Thoracic aorta (tissue), 2 donors: ENCODE results near the gene CYB5A. TPM values are rescaled to one million over a fixed set of nuclear protein-coding genes. Genes with fewer than 3 reads are reported as not detected.

Experiments
- ATAC-seq: fragments of 150-250 bp; one replicate; pipeline ENCODE4 v1.8.0; 2017; ENCODE audit warnings: low read depth; ENCODE audit not compliant: insufficient number of reproducible peaks, low FRiP score
- DNase-seq: peaks from one replicate; pipeline ENCODE4 v3.0.0-alpha.2; 2020; ENCODE audit warnings: low spot score
- H3K27ac ChIP-seq, 2 donors: fragments of 200-600 bp; sonication (generic); 1 replicate in 1 of 2; 2 replicates in 1 of 2; pipeline ENCODE4 v1.5.1; 2016; ENCODE audit warnings: mild to moderate bottlenecking in 2 of 2, moderate library complexity in 2 of 2
- H3K27me3 ChIP-seq: fragments of 200-600 bp; sonication (generic); replicated peaks from 2 replicates; pipeline ENCODE4 v1.6.0; 2016; ENCODE audit warnings: mild to moderate bottlenecking; ENCODE audit not compliant: insufficient read depth
- H3K36me3 ChIP-seq: fragments of 200-600 bp; sonication (generic); one replicate; pipeline ENCODE4 v1.5.1; 2016
- H3K4me1 ChIP-seq, 2 donors: fragments of 200-600 bp; sonication (generic); 1 replicate in 1 of 2; 2 replicates in 1 of 2; pipeline versions ENCODE4 v1.5.1 to v1.6.0; 2016; ENCODE audit warnings: low read depth in 2 of 2, mild to moderate bottlenecking in 1 of 2; ENCODE audit not compliant: control insufficient read depth in 1 of 2
- H3K4me3 ChIP-seq: fragments of 200-600 bp; sonication (generic); 2 replicates; pipeline ENCODE4 v1.5.1; 2016; ENCODE audit warnings: mild to moderate bottlenecking
- H3K9me3 ChIP-seq: fragments of 200-600 bp; sonication (generic); 2 replicates; pipeline ENCODE4 v1.5.1; 2016
- total RNA-seq, 2 donors: library from RNA; depleted of rRNA; stranded (reverse); fragments of >200 nt; gene quantifications; one replicate each; pipeline versions ENCODE4 v1.1.0 to v1.2.3, GENCODE V29; 2016
- TF ChIP-seq, protein P1 (sequence below): fragments of 200-600 bp; sonication (generic); IDR thresholded peaks from one replicate; pipeline ENCODE4 v1.5.1; 2019; ENCODE audit warnings: antibody characterized with exemption

The CYB5A gene
- total RNA-seq, 2 donors from 2014 or later = 57.0 to 121 TPM

DNA sequence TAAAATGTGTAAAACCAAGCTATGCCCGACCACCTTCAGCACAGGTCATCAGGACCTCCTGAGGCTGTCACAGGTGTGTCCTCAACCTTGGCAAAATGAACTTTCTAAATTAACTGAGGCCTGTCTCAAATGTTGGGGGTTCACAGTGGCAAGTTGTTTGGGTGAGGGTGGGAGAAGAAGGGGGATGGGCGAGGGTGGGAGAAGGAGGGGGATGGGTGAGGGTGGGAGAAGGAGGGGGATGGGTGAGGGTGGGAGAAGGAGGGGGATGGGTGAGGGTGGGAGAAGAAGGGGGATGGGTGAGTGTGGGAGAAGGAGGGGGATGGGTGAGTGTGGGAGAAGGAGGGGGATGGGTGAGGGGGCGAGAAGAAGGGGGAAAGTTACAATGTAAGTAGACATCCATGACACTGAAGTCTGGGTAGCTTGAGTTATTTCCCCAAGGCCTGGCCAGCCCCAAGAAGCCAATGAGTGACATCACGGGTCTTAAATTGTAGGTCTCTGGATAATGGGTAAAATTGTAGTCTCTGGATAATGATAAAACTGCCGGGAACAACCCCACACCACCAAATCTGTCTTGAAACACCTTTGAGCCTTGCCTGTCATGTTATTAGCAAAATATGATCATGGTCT, 87.1 kb downstream of the CYB5A start:
- ATAC-seq (no peak), DNase-seq (no peak)
- H3K4me1 ChIP-seq = no peaks in the 10 kb centered on the region
- TF ChIP-seq, protein P1, sequence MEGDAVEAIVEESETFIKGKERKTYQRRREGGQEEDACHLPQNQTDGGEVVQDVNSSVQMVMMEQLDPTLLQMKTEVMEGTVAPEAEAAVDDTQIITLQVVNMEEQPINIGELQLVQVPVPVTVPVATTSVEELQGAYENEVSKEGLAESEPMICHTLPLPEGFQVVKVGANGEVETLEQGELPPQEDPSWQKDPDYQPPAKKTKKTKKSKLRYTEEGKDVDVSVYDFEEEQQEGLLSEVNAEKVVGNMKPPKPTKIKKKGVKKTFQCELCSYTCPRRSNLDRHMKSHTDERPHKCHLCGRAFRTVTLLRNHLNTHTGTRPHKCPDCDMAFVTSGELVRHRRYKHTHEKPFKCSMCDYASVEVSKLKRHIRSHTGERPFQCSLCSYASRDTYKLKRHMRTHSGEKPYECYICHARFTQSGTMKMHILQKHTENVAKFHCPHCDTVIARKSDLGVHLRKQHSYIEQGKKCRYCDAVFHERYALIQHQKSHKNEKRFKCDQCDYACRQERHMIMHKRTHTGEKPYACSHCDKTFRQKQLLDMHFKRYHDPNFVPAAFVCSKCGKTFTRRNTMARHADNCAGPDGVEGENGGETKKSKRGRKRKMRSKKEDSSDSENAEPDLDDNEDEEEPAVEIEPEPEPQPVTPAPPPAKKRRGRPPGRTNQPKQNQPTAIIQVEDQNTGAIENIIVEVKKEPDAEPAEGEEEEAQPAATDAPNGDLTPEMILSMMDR = no peak
- H3K36me3 ChIP-seq = no peaks in the 10 kb centered on the region
- no peaks in the 10 kb centered on the region for H3K27me3 ChIP-seq
- H3K4me3 ChIP-seq = no peak overlapping the region
- H3K27ac ChIP-seq = no peak overlapping the region
- H3K9me3 ChIP-seq = no peaks in the 10 kb centered on the region

DNA sequence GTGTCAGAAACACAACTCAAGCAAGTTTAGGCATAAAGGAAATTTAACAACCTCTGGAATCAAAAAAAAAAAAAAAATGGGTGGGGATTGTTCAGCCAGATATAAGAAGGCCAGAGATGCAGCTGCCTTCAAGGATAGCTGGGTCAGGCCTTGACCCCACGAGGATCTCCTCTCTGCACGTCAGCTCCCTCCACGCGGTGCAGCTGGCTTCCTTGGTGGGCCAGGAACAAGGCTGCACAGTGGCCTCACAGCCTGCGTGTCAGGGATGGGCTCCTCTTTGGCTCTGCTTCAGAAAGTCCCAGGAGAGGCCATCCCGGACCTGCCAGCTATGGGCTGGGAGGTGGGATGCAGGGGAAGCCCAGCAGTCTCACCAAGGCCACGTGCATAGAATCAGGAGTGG, 88.0 kb downstream of the CYB5A start:
- Histone ChIP-seq H3K9me3 (no peaks in the 10 kb centered on the region), H3K4me1 (no peaks in the 10 kb centered on the region), H3K27me3 (no peaks in the 10 kb centered on the region), H3K27ac (no peak overlapping the region), H3K36me3 (no peaks in the 10 kb centered on the region), H3K4me3 (no peak overlapping the region)
- ATAC-seq = no peak
- TF ChIP-seq, protein P1 = no peak
- DNase-seq = no peak

Other genes with a start within 250 kb of the CYB5A start
- gene FBXO15, start 144.1 kb downstream of the CYB5A start, total RNA-seq = 1 to 10 TPM in 1 of 2 donors, not detected in 1; 1.8 TPM
- gene TIMM21, start 143.4 kb downstream of the CYB5A start, total RNA-seq = 10 to 100 TPM; 14.5 to 34.5 TPM
- gene C18orf63, start 23.9 kb upstream of the CYB5A start, total RNA-seq = not detected
- not detected for gene DIPK1C, start 165.3 kb upstream of the CYB5A start, total RNA-seq
- gene CNDP2, start 204.4 kb upstream of the CYB5A start, total RNA-seq = 100 to 1,000 TPM in 1 of 2 donors, 10 to 100 TPM in 1; 44.3 to 106 TPM
- not detected for gene CNDP1, start 242.5 kb upstream of the CYB5A start, total RNA-seq